ENCODE results near the gene DEGS2. TPM values are rescaled to one million over a fixed set of nuclear protein-coding genes. Genes with fewer than 3 reads are reported as not detected.
A peak's percentile ranks its signal among the peaks of the same experiment; 100 is the strongest.

DEGS2 gene
- total and polyA plus RNA-seq, 2 of the 13 experiments (the other 11 are each of a cell fraction or from before 2014, with no cell fraction given) = 0.09 TPM

DNA sequence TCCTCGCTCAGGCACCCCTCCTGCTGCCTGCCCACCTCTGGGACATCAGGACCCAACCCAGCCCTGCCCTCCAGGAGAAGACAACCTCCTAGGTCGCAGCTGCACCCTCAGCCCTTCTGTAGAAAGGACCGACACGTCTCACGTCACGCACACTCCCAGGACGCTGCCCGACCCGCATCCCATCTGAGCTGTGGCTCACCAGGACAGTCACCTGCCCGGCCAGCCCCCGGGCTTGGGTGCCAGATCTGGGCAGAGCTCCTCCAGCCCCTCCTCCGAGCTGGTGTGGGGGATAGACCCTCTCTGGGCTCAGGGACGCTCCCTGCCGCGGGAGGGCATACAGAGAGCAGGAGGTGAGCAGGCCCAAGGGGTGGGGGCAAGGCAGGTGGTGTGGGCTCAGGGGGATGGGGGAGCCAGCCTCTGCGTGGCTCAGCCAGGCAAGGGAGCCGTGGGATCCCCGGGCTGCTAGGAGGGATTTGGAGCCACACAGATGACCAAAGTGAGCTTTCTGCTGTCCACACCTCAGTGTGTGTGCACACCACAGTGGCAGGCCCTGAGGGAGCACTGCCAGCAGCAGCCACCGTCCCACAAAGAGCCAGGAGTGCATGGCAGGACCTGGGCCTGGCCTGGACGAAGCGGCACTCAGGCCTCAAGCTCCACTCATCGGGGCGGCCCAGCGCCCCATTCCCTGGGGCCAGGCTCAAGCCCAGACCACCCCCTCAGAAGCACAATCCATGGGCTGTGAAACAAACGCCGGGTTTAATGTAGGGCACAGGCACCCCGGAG, 13.6 kb downstream of the DEGS2 start (continued):
- TF ChIP-seq, protein P1, sequence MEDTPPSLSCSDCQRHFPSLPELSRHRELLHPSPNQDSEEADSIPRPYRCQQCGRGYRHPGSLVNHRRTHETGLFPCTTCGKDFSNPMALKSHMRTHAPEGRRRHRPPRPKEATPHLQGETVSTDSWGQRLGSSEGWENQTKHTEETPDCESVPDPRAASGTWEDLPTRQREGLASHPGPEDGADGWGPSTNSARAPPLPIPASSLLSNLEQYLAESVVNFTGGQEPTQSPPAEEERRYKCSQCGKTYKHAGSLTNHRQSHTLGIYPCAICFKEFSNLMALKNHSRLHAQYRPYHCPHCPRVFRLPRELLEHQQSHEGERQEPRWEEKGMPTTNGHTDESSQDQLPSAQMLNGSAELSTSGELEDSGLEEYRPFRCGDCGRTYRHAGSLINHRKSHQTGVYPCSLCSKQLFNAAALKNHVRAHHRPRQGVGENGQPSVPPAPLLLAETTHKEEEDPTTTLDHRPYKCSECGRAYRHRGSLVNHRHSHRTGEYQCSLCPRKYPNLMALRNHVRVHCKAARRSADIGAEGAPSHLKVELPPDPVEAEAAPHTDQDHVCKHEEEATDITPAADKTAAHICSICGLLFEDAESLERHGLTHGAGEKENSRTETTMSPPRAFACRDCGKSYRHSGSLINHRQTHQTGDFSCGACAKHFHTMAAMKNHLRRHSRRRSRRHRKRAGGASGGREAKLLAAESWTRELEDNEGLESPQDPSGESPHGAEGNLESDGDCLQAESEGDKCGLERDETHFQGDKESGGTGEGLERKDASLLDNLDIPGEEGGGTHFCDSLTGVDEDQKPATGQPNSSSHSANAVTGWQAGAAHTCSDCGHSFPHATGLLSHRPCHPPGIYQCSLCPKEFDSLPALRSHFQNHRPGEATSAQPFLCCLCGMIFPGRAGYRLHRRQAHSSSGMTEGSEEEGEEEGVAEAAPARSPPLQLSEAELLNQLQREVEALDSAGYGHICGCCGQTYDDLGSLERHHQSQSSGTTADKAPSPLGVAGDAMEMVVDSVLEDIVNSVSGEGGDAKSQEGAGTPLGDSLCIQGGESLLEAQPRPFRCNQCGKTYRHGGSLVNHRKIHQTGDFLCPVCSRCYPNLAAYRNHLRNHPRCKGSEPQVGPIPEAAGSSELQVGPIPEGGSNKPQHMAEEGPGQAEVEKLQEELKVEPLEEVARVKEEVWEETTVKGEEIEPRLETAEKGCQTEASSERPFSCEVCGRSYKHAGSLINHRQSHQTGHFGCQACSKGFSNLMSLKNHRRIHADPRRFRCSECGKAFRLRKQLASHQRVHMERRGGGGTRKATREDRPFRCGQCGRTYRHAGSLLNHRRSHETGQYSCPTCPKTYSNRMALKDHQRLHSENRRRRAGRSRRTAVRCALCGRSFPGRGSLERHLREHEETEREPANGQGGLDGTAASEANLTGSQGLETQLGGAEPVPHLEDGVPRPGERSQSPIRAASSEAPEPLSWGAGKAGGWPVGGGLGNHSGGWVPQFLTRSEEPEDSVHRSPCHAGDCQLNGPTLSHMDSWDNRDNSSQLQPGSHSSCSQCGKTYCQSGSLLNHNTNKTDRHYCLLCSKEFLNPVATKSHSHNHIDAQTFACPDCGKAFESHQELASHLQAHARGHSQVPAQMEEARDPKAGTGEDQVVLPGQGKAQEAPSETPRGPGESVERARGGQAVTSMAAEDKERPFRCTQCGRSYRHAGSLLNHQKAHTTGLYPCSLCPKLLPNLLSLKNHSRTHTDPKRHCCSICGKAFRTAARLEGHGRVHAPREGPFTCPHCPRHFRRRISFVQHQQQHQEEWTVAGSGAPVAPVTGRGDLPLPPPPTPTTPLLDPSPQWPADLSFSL (CRISPR knock-in tag; IDR thresholded peaks at IDR 0.05) = 0 out of 2 replicates have a peak, but pooled peaks have one; percentile 34
- TF ChIP-seq CCAR2 (optimal IDR thresholded peaks at IDR 0.05; ENCODE audit: low read depth, low read length) (no peak), CAMTA2 (CRISPR knock-in tag; IDR thresholded peaks at IDR 0.05; ENCODE audit: borderline replicate concordance) (0 out of 2 replicates have a peak, but pooled peaks have one; percentile 46), ZNF235 (CRISPR knock-in tag; IDR thresholded peaks at IDR 0.05; ENCODE audit: borderline replicate concordance) (0 out of 2 replicates have a peak, but pooled peaks have one; percentile 49), YEATS4 (CRISPR knock-in tag; IDR thresholded peaks at IDR 0.05; ENCODE audit: borderline replicate concordance) (0 out of 2 replicates have a peak, but pooled peaks have one; percentile 1), HOXA3 (CRISPR knock-in tag; IDR thresholded peaks at IDR 0.05) (no peak), ARNT2 (CRISPR knock-in tag; IDR thresholded peaks at IDR 0.05; ENCODE audit: low read depth) (0 out of 2 replicates have a peak, but pooled peaks have one; percentile 9), ATRX (CRISPR knock-in tag; IDR thresholded peaks at IDR 0.05; ENCODE audit: borderline replicate concordance) (no peak), ZBTB7A (CRISPR knock-in tag; IDR thresholded peaks at IDR 0.05) (peak; percentile 7; the same call in 1 of the 2 replicates), U2AF1 (optimal IDR thresholded peaks at IDR 0.05; ENCODE audit: low read depth, low read length) (peak; percentile 5), ZBTB38 (CRISPR knock-in tag; IDR thresholded peaks at IDR 0.05) (peak; percentile 83), ZKSCAN5 (CRISPR knock-in tag; IDR thresholded peaks at IDR 0.05) (0 out of 2 replicates have a peak, but pooled peaks have one; percentile 39), ZNF749 (CRISPR knock-in tag; IDR thresholded peaks at IDR 0.05; ENCODE audit: borderline replicate concordance) (0 out of 2 replicates have a peak, but pooled peaks have one; percentile 22), ZNF263 (CRISPR knock-in tag; IDR thresholded peaks at IDR 0.05) (peak; percentile 67; the same call in 1 of the 2 replicates), CHCHD3 (CRISPR knock-in tag; IDR thresholded peaks at IDR 0.05) (0 out of 2 replicates have a peak, but pooled peaks have one; percentile 5), RNF2 (conservative IDR thresholded peaks at IDR 0.05; ENCODE audit: low read depth) (no peak), ZNF563 (CRISPR knock-in tag; IDR thresholded peaks at IDR 0.05) (peak; percentile 44; the same call in 1 of the 2 replicates)
- TF ChIP-seq, protein P2, sequence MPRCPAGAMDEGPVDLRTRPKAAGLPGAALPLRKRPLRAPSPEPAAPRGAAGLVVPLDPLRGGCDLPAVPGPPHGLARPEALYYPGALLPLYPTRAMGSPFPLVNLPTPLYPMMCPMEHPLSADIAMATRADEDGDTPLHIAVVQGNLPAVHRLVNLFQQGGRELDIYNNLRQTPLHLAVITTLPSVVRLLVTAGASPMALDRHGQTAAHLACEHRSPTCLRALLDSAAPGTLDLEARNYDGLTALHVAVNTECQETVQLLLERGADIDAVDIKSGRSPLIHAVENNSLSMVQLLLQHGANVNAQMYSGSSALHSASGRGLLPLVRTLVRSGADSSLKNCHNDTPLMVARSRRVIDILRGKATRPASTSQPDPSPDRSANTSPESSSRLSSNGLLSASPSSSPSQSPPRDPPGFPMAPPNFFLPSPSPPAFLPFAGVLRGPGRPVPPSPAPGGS (CRISPR knock-in tag; IDR thresholded peaks at IDR 0.05) = 0 out of 2 replicates have a peak, but pooled peaks have one; percentile 33
- TF ChIP-seq, protein P3, sequence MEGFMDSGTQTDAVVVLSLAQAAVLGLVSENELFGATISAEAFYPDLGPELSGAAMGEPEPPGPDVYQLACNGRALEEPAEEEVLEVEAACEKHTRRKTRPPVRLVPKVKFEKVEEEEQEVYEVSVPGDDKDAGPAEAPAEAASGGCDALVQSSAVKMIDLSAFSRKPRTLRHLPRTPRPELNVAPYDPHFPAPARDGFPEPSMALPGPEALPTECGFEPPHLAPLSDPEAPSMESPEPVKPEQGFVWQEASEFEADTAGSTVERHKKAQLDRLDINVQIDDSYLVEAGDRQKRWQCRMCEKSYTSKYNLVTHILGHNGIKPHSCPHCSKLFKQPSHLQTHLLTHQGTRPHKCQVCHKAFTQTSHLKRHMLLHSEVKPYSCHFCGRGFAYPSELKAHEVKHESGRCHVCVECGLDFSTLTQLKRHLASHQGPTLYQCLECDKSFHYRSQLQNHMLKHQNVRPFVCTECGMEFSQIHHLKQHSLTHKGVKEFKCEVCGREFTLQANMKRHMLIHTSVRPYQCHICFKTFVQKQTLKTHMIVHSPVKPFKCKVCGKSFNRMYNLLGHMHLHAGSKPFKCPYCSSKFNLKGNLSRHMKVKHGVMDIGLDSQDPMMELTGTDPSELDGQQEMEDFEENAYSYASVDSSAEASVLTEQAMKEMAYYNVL (CRISPR knock-in tag; IDR thresholded peaks at IDR 0.05; ENCODE audit: borderline replicate concordance) = 0 out of 2 replicates have a peak, but pooled peaks have one; percentile 10

Data from HepG2 (cell line).